Gastrocnemius medialis (tissue), 4 donors: ENCODE data around the gene KDM2B.

ENCODE experiments used
- POLR2A ChIP-seq, 2 donors: fragments of 450-650 bp; IDR thresholded peaks; one replicate each; pipeline ENCODE4 v1.6.1; 2017; ENCODE audit warnings: antibody characterized with exemption in 2 of 2, mild to moderate bottlenecking in 2 of 2, moderate library complexity in 2 of 2
- TF ChIP-seq, protein P1 (sequence below), 5 experiments: fragments of 450-650 bp in 3 of 5; fragments of 200-600 bp in 2 of 5; sonication (generic) in 2 of 5; IDR thresholded peaks in 4 of 5; conservative IDR thresholded peaks in 1 of 5; 1 replicate in 4 of 5; 2 replicates in 1 of 5; pipeline ENCODE4 v1.5.1; 2016 to 2019; ENCODE audit warnings: antibody characterized with exemption in 5 of 5, mild to moderate bottlenecking in 3 of 5, moderate library complexity in 3 of 5

DNA sequence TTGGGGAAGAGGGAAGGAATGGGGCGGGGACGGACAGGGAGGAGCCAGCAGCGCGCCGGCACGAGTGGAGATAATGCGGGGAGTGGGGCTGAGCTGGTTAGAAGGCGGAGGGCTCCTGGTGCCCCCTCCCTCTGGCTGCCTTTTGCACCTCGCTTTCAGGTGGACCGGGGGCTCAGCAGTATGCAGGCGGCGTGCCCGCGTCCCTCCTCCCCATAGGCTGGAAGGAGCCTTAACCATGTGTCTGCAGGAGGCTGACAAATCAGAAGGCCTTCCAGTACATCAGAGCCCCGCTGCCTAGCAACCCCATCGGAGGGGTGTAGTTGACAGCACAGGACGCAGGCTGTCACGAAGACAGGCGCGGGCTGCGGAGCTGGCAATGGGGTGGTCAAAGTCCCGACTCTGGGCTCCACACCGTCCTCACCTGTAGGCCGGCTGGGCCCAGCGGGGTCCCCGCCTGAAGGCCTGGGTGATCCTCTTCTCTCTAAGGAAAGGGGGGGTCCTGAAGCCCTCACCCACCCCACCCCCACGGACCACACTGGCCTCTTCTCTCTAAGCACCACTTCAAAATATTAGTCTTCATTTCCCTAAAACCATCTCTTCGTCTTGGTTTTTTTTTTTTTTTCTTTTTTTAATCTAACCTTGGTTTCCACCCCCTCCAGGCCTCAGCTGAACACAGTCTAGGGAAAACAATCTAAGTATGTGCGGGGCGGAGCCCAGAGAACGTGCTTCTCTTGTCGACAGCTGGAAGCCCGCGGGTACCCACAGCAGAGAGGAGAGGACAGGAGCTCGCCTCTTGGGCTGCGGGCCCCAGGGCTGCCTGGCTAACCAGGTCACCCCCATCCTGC, 44.5 kb downstream of the KDM2B start:
- TF ChIP-seq POLR2A (IDR thresholded peaks at IDR 0.05) = peak; percentile 49 to 72
- TF ChIP-seq, protein P1, sequence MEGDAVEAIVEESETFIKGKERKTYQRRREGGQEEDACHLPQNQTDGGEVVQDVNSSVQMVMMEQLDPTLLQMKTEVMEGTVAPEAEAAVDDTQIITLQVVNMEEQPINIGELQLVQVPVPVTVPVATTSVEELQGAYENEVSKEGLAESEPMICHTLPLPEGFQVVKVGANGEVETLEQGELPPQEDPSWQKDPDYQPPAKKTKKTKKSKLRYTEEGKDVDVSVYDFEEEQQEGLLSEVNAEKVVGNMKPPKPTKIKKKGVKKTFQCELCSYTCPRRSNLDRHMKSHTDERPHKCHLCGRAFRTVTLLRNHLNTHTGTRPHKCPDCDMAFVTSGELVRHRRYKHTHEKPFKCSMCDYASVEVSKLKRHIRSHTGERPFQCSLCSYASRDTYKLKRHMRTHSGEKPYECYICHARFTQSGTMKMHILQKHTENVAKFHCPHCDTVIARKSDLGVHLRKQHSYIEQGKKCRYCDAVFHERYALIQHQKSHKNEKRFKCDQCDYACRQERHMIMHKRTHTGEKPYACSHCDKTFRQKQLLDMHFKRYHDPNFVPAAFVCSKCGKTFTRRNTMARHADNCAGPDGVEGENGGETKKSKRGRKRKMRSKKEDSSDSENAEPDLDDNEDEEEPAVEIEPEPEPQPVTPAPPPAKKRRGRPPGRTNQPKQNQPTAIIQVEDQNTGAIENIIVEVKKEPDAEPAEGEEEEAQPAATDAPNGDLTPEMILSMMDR (IDR thresholded peaks at IDR 0.05 in 4 of 5, conservative IDR thresholded peaks at IDR 0.05 in 1 of 5) = no peak
